ENCODE results near the gene NTNG2.

Gene NTNG2

DNA sequence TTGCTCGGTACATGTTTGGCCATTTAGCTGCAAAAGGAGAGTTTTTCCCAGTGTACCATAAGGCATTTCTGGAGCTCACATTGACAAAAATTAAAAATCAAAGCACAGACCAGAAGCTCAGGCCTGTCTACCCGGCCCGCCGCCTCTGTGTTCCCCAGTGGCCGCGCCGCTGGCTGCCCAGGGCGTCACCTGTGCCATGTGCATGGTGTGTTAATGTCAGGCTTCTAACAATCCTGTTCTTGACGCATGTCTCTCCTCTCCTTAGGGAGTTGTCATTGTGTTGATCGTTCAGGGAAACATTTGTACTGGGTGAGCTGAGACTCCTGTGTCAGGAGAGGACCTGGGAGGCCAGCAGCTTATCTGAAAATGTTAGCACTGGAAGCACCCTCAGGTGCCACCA, 9.6 kb upstream of the NTNG2 start:
- no peak for DNase-seq (ENCODE audit: low read depth, low spot score)
- H3K9me3 ChIP-seq (ENCODE audit: low read depth, low read length): no peaks in the 10 kb centered on the region
- no peak overlapping the region for H3K27ac ChIP-seq
- H3K4me3 ChIP-seq: no peak overlapping the region
- H3K36me3 ChIP-seq (ENCODE audit: insufficient read depth, low read length): no peaks in the 10 kb centered on the region
- H3K9ac ChIP-seq (ENCODE audit: insufficient read length): no peak overlapping the region
- no peak for TF ChIP-seq POLR2AphosphoS5 (IDR thresholded peaks at IDR 0.05; ENCODE audit: borderline replicate concordance, low read depth, low read length)
- TF ChIP-seq FOXP2 (optimal IDR thresholded peaks at IDR 0.05; ENCODE audit: control extremely low read depth, extremely low read length, insufficient read depth): no peak
- no peak for TF ChIP-seq EZH2 (IDR thresholded peaks at IDR 0.05)

DNA sequence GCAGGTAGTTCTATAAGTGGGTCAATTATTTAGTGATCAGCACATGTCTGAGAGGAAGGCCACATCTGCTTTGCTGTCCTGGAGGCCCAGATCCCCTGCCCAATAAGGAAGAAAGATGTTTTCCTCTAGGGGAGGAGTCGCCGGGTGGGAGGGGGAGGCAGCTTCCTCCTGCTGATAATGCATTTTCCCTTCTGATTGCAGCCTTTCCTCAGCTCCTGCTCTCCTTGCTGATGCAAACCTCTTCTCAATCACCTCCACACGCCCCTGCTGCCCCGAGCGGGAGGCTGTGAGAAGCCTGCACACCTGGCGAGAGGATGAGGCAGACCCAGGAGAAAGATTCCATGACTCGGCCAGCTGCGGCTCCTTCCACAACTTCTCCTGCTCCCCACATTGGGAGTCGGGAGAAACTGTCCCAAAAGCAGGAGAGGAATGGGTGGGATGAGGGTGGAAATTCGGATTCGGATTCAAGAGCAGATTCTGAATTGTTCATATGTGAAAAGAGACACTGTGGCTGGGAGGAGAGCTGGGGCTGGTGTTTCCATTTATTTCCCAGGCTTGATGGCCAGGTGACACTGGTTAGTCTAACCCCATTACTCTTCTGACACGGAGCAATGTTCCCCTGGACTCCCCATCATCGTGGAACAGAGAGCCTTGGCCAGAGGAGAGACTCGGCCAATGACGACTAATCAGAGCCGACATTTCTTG, 6.8 kb upstream of the NTNG2 start:
- Histone ChIP-seq H3K36me3 (ENCODE audit: insufficient read depth, low read length) (no peaks in the 10 kb centered on the region), H3K9ac (ENCODE audit: insufficient read length) (no peak overlapping the region), H3K9me3 (ENCODE audit: low read depth, low read length) (no peaks in the 10 kb centered on the region), H3K4me3 (no peak overlapping the region), H3K27ac (no peak overlapping the region)
- no peak for DNase-seq (ENCODE audit: low read depth, low spot score)
- no peak for TF ChIP-seq EZH2 (IDR thresholded peaks at IDR 0.05)
- TF ChIP-seq POLR2AphosphoS5 (IDR thresholded peaks at IDR 0.05; ENCODE audit: borderline replicate concordance, low read depth, low read length): no peak
- no peak for TF ChIP-seq FOXP2 (optimal IDR thresholded peaks at IDR 0.05; ENCODE audit: control extremely low read depth, extremely low read length, insufficient read depth)

GRCh38 chr9:132155568-132155895, 6.3 kb upstream of the NTNG2 start:
- Histone ChIP-seq H3K27ac (no peak overlapping the region), H3K9me3 (ENCODE audit: low read depth, low read length) (no peaks in the 10 kb centered on the region), H3K36me3 (ENCODE audit: insufficient read depth, low read length) (no peaks in the 10 kb centered on the region), H3K9ac (ENCODE audit: insufficient read length) (no peak overlapping the region), H3K4me3 (no peak overlapping the region)
- no peak for TF ChIP-seq EZH2 (IDR thresholded peaks at IDR 0.05)
- no peak for TF ChIP-seq POLR2AphosphoS5 (IDR thresholded peaks at IDR 0.05; ENCODE audit: borderline replicate concordance, low read depth, low read length)
- TF ChIP-seq FOXP2 (optimal IDR thresholded peaks at IDR 0.05; ENCODE audit: control extremely low read depth, extremely low read length, insufficient read depth): no peak
- DNase-seq (ENCODE audit: low read depth, low spot score): no peak

GRCh38 chr9:132156262-132156661, 5.6 kb upstream of the NTNG2 start:
- no peak for DNase-seq (ENCODE audit: low read depth, low spot score)
- Histone ChIP-seq H3K9me3 (ENCODE audit: low read depth, low read length) (no peaks in the 10 kb centered on the region), H3K9ac (ENCODE audit: insufficient read length) (no peak overlapping the region), H3K27ac (no peak overlapping the region), H3K4me3 (no peak overlapping the region), H3K36me3 (ENCODE audit: insufficient read depth, low read length) (no peaks in the 10 kb centered on the region)
- TF ChIP-seq POLR2AphosphoS5 (IDR thresholded peaks at IDR 0.05; ENCODE audit: borderline replicate concordance, low read depth, low read length) (no peak), EZH2 (IDR thresholded peaks at IDR 0.05) (no peak), FOXP2 (optimal IDR thresholded peaks at IDR 0.05; ENCODE audit: control extremely low read depth, extremely low read length, insufficient read depth) (no peak)

DNA sequence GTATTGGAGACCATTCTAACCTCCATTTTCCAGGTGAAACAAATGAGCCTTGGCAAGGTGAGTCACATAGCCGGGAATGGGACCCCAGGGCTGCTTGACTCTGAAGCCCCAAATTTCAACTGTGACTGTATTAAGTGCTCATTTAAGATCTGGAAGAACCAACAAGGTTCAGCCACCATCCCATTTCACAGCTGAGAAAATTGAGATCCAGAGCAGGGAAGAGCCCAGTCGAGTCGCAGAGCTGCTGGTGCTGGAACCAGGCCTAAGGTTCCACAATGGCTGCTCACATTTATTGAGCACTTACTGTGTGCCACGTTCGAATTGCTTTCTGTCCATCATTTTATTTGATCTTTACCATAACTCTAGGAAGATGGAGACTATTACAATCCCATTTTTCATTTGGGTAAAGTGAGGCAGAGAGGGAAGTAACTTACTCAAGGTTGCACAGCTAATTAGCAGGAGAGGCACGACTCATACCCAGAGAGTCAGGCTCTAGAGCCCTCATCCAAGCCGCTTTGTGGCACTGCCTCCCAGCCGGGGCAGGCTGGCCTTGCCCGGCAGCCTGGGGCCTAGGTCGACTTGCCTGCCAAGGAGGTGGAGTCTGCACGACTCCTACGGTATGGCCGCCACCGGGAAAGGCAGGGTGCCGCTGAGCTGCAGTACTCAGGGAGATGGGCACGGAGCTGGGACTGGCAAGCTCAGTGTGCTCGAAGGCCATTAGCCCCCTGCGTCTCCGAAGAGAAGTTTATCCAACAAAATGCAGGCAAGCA, 4.3 kb upstream of the NTNG2 start:
- no peaks in the 10 kb centered on the region for H3K36me3 ChIP-seq (ENCODE audit: insufficient read depth, low read length)
- no peak for DNase-seq (ENCODE audit: low read depth, low spot score)
- no peak overlapping the region for H3K9ac ChIP-seq (ENCODE audit: insufficient read length)

GRCh38 chr9:132160802-132161742, 786 bp upstream of the NTNG2 start:
- H3K9me3 ChIP-seq (ENCODE audit: low read depth, low read length): no peaks in the 10 kb centered on the region
- no peak for TF ChIP-seq FOXP2 (optimal IDR thresholded peaks at IDR 0.05; ENCODE audit: control extremely low read depth, extremely low read length, insufficient read depth)
- no peak for TF ChIP-seq POLR2AphosphoS5 (IDR thresholded peaks at IDR 0.05; ENCODE audit: borderline replicate concordance, low read depth, low read length)
- TF ChIP-seq EZH2 (IDR thresholded peaks at IDR 0.05): no peak
- H3K27ac ChIP-seq: no peak overlapping the region
- DNase-seq (ENCODE audit: low read depth, low spot score): no peak
- H3K36me3 ChIP-seq (ENCODE audit: insufficient read depth, low read length): no peaks in the 10 kb centered on the region
- no peak overlapping the region for H3K4me3 ChIP-seq
- no peak overlapping the region for H3K9ac ChIP-seq (ENCODE audit: insufficient read length)

More for the DNA sequence above, 4.3 kb upstream of the NTNG2 start:
- Histone ChIP-seq H3K27ac (no peak overlapping the region), H3K9me3 (ENCODE audit: low read depth, low read length) (no peaks in the 10 kb centered on the region), H3K4me3 (no peak overlapping the region)
- TF ChIP-seq EZH2 (IDR thresholded peaks at IDR 0.05) (no peak), POLR2AphosphoS5 (IDR thresholded peaks at IDR 0.05; ENCODE audit: borderline replicate concordance, low read depth, low read length) (no peak), FOXP2 (optimal IDR thresholded peaks at IDR 0.05; ENCODE audit: control extremely low read depth, extremely low read length, insufficient read depth) (no peak)

GRCh38 chr9:132162764-132163456, 1.1 kb downstream of the NTNG2 start:
- Histone ChIP-seq H3K4me3 (no peak overlapping the region), H3K36me3 (ENCODE audit: insufficient read depth, low read length) (no peaks in the 10 kb centered on the region), H3K27ac (no peak overlapping the region), H3K9me3 (ENCODE audit: low read depth, low read length) (no peaks in the 10 kb centered on the region), H3K9ac (ENCODE audit: insufficient read length) (no peak overlapping the region)
- TF ChIP-seq POLR2AphosphoS5 (IDR thresholded peaks at IDR 0.05; ENCODE audit: borderline replicate concordance, low read depth, low read length) (no peak), FOXP2 (optimal IDR thresholded peaks at IDR 0.05; ENCODE audit: control extremely low read depth, extremely low read length, insufficient read depth) (no peak), EZH2 (IDR thresholded peaks at IDR 0.05) (no peak)
- no peak for DNase-seq (ENCODE audit: low read depth, low spot score)

All from SK-N-MC (cell line).